KBM-7 (cell line): ENCODE results near the gene FBF1.
A peak's percentile ranks its signal among the peaks of the same experiment; 100 is the strongest.
"Not testable (repeated sequence)": the region's sequence is repeated elsewhere in the genome, so short reads cannot be mapped to it uniquely, and the experiment has no call there.

Experiments
- DNase-seq: peaks from one replicate; pipeline ENCODE4 v3.0.0-alpha.2; 2015
- in situ Hi-C: fragments of 300-500 bp; cut with MboI; formaldehyde crosslinking; loops from 2 replicates; pipeline ENCODE4 v1.14.3; 2020; ENCODE audit warnings: low sequenced_read_pairs, low pct_unique_long_range_greater_than_20kb, mixed read lengths

Gene FBF1

DNA sequence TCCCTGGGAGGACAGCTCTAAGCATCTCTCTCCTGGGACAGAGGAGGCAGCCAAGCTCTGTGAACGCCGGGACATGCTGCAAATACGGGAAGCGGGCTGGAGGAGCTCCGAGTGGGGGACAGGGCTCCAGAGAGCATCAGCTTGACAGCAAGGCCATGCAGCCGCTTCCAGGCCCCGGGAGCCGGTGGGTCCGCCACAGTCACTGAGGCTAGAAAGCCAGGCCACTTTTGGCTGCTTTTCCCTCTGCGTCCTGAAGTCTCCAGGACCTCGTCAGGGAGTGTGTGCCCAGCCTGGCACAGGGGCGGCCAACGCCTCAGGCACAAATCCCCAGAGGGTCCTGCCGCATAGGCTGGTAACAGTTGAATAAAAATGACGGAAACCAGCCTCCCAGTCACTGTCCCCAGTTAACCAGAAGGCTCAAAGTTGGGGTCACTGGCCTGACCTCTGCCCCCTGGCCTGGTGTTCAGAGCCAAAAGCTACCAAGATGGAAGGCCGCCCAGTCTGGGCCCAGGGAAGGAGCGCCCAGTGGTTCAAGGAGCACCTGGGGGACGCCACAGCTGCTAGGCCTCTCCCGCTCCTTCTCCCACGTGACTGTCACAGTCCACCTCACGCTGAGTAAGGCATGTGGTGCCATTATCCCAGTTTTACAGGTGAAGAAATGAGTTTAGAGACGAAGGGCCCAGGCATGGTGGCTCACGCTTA, 40.9 kb downstream of the FBF1 start:
- in situ Hi-C loops = no loop called here

DNA sequence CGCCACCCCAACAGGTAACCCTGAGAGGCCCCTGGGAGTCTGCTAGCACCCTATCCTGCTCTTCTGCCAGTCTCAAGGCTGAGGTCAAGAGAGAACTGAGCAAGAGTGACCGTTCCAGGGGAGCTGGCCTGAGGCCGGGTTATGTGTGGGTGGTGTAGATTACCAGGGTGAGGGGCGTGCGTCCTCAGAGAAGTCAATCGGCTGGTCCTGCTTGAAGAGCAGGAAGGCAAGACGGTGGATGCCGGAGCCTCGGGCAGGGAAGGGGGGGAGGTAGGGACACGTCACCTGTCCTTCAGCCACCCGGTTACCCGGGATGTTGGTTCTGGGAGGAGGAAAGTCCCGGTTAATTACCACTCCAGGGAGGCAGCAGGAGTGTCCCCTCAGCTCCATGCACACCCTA, 41.5 kb downstream of the FBF1 start:
- DNase-seq = no peak
- in situ Hi-C loops = no loop called here

More for the DNA sequence above, 40.9 kb downstream of the FBF1 start:
- no peak for DNase-seq

DNA sequence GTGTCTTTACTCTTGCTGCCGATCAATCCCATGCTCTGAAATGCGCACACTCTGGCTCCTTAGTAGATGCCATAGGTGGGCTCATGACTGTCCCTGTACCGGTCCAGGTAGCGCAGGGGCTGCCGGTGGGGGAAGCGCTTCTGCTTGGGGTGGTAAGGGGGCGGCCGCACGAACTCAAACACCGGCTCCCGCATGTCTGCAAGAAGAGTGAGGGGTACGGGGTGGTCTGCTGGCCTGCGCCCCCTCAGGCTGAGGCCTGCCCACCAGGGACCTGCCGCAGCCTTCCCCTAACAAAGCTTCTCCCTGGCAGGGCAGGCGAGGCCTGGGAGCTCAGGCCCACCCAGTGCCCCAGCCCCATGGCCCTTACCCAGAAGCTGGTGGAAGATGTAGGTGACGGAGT, 42.1 kb downstream of the FBF1 start:
- no peak for DNase-seq
- in situ Hi-C loops = no loop called here

DNA sequence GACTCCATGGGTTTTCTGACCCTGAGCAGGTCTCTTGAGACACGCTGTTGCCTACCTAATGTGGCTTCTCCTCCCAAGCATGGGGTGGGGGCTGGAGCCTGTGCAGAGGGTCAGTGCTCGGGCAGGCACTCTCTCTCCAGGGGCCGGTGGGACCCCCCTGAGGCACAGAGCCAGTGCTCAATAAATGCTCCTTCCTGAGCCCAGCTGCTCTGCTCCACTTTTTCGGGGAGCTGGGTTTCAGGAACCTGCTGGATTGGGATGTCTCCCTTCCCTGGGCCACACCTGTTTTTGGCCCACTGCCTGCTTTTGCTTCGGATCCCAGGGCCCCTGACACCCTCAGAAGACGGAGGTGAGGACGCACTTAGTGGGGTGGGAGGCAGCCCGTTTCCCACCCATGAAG, 42.8 kb downstream of the FBF1 start:
- in situ Hi-C loops = no loop called here
- DNase-seq = no peak

DNA sequence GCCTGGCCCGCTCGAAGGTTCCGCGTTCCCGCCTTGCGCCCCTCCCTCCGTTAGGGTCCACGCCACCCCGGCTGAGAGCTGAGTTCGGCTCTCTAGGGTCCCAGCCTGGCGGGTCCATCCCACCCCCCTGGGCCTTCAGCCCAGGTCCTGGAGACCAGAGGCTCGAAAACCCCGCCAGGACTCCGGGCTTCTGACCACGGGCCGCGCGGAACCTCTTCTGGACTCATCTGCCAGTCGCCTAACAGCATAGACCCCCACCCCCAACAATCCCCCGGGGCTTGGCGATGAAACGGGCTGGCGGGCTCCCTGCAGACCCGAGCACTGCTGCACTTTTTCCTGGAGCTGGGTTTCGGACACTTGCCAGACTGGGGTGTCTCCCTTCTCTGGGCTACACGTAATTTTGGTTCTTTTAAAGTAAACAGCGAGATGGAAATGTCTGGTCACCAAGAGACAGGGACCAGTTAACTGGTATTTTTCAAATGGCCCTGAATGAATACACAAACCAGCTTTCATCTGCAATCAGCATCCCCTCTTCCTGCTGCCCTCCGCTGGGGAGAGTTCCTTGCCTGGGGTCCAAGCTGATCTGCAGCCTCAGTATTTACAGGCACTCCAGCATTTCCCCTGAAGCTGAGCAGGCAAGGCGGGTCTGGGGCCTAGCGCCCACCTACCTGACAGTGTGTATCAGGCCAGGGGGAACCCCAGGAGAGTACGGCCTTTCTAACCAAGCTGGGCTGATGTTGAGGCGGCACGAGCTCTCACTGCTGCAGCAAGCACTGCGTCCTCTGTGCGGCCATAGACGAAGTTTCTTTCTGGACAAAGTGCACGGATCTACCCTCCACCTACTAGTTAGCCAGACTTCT, 43.5 kb downstream of the FBF1 start:
- DNase-seq = no peak
- in situ Hi-C loops = no loop called here

DNA sequence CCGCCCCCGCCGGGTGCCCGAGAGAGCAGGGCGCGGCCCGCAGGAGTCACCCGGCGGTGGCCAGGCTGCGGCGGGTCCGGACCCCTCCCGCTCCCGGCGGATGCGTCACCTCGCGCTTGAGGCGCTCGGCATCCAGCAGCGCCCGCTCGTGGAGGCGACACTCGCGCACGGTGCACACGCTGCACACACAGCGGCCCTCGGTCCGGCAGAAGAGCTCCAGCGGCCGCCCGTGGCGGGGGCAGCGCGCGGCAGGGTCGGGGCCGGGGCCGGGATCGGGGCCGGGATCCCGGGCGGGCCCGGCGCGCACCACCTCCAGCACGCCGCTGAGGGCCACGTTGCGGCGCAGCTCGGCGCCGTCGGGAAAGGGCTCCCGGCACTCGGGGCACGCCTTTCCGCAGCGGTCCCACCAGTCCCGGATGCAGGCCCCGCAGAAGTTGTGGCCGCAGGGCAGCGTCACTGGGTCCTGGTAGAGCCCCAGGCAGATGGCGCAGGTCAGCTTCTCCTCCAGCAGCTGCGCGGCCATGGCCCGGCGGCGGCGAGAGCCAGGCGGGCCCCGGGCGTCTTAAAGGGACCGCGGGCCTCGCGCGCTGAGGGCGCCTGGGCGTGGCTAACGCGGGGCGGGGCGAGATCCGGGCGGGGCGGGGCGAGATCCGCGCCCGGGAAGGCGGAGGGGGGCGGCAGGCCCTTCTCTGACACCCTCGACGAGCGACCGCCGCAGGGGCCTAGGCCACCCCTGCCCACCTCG, 44.3 kb downstream of the FBF1 start, which contains the start of gene TRIM65:
TSS of gene TRIM65 (minus strand) at position 537 of the 745 bp plus-strand sequence. CDS start at position 523, 14 bp downstream.
- in situ Hi-C loops = no loop called here

DNA sequence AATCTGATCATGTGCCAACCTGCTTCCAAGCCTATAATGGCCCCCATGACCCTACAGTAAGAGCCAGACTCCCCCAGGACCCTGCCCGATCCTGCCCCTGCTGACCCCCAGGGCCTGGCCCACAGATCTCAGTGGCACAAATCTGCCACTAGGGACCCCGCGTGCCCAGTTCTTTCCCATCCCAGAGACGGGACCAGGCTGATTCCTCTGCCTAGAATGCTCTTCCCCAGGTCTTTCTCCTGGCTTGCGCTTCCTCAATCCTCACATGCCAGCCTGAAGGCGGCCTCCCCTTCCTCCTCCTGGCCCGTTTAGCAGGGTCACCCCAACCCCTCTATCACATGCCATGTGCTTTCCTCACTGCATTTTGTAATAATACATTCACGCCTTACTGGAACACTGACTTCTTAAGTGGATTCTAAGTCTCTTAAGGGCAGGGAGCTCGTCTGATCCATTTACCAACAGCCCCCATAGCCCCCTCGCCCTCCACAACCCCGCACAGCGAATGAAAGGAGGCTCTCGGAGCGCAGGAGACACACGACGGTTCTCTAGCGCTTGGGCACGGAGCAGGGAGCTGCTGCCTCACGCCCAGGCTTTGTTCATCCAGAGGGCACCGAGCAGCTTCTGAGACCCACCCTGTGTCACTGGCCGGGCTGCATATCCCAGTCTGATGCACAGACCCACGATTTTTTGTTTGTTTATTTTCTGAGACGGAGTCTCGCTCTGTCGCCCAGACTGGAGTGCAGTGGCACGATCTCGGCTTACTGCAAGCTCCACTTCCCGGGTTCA, 45.3 kb downstream of the FBF1 start:
- in situ Hi-C loops = no loop called here
- peak; percentile 44 for DNase-seq

More for the DNA sequence above, 44.3 kb downstream of the FBF1 start, which contains the start of gene TRIM65:
- DNase-seq = peak; percentile 72

DNA sequence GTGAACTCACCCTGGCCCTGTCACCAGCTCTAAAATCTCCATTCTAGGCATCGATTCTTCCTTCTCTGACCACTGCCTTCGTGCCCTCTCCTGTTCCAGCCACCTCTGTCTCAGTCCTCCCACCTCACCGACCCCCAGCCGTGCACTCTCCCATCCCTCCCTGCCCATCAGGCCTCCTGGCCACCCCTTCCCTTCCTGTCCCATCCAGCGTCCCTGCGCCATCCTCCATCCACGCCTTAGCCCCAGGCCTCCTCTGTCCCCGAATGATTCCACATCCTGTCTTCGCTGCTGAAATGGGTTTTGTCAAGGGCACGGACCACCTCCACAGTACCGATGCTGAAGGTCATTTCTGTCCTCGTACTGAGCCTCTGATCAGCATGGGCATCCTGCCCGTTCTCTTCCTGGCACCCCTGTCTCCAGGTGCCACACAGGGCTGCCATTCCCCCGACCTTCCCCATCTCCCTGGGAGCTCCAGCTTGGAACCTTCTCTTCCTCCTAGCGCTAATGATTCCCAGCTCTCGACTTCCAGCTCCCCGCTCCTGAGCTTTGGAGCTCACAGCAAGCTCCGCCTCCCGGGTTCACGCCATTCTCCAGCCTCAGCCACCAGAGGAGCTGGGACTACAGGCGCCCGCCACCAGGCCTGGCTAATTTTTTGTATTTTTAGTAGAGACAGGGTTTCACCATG, 46.7 kb downstream of the FBF1 start:
- in situ Hi-C loops = no loop called here
- no peak for DNase-seq

DNA sequence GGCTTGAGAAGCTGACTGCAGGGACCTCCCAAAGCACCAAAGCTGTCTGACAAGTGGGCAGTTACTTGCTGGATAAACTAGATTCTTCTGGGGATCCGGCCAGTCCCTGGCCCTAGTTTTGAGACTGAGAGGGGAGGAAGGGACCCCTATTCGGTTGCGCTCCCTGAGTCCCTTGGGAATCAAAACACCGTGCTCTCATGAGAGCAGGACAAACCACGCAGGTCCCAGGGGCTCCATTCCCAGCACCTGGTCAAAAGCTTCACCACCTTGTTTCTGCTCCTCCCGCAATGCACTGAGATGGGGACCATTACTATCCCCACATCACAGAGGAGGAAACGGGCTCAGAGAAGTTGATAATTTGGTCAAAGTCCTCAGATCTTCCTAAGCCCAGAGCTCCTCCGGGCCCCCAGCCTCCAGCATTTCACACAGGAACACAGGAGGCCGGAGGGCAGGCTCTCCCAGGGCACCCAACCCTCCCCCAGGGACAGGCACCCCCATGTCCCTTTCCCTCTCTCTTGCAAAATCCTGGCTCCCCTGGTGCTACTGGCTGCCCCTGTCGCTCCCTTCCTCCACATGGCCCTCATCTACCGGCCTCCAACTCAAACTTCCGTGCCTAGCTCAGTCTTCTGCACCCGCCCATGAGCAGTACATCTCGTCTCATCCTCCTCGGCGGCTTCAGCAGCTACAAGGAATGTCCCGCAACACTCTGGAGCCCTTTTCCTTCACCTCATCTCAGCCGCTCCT, 47.4 kb downstream of the FBF1 start:
- DNase-seq = no peak
- in situ Hi-C loops = no loop called here

DNA sequence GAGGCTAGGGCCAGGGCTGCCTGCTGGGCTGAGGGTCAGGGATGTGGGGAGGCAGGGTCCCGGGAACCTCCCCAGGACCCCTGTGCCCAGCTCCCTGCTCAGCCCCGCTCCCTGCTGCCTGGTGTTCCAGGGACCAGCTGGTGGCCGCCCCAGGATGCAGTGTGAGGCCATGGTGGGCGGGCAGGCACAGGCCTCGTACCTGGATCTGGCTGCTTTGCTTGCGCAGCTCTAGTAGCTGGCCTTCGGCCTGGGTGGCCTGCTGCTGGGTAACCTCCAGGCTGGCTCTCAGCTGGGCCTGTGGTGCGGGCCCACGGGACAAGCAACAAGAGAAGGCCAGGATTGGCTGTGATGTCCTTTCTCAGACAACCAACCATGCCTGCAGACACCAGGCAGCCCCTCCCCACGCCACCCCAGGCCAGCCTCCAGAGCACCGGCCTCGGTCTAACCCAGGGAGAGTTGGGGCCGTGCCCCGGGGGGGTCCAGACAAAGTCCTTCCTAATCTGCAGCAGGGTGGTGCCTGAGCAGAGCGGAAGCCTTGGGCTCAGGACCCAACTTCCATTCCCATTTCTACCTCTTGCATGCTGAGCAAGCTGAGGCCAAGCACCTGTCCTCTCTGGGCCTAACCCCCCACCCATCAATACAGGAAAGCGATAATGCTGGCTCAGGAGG, 48.2 kb downstream of the FBF1 start:
- DNase-seq = no peak
- in situ Hi-C loops = no loop called here

DNA sequence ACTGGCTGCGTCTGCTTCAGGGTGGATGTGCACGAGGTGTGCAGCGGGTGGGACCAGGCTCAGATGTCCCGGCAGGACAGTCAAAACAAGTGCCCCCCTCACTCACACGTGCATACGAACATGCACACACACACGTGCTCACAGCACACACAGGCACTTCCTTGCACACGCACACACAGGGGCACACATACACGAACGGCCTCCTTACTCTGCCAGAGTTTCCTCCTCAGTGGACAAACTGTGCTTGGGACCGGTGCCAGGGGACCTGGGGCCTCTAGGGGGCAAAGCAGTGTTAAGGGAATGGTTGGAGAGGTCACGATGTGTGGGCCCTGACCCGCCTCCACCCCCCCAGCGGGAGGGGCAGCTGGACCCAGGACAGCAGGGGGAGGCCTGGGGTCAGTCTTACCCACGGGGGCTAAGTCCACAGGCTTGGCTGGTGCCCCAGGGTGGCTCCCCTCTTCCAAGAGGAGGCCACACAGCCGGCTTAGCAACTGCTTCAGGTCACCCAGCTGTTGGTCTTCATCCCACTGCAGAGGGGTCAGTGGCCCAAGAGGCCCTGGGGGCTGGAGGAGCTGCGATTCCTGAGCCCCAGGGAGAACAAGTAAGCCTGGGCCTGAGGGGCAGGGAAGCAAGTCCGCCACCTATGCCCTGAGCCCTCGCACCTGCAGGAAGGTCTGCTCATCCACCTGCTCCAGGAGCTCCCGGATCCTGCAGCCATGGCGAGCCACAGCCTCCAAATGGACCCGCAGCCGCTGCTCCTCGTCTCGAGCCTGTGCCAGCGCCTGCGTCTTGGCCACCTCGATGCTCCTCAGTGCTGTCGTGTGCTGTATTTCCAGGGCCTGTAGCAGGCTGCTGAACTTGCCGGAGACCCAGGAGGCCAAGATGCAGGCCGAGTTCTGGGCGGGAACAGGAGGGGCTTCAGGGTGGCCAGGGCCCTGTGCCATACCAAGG, 49.0 kb downstream of the FBF1 start:
- in situ Hi-C loops = no loop called here
- no peak for DNase-seq

DNA sequence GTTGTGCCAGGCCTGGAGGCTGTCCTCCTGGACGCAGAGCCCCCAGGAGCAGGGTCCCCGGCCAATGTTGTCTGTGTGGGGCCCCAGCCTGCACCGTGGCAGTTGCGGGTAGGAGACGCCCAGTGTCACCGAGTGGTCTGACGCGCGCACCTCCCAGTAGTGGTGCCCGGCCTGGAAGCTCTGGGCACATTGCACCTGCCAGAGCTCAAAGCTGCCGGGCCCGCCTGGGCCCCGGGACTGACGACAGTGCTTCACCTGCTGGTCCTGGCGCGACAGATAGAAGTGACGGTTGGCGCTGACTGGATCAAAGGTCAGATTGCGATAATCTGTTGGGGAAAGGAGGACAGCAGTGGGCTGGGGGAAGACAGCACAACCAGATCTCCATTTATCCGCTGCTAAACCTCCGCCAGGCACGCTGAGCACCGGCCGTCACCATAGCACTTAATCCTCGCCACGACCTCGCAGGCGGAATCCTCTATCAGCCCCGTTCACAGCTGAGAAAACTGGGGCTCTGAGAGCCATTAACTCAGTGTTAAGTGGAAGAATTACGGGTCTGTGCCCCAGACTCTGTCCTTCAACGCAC, 49.7 kb downstream of the FBF1 start:
- DNase-seq = no peak
- in situ Hi-C loops = no loop called here

DNA sequence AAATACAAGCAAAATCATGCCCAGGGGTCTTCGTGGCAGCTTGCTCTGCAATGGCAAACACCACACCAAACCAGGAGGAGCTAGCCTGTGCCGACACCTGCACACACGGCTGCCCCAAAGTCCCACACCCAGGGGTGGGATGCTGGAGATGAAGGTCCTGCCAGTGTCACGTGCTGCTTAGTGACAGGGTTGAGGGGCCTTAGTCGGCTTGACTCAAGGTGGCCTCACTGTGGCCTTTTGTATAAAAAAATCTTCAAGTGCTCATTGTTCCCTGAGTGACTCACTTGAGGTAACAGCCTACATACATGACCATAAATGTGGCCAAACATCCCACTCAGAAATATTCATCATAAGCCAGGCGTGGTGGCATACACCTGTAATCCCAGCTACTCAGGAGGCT, 51.4 kb downstream of the FBF1 start:
- in situ Hi-C loops = no loop called here
- peak; percentile 25 for DNase-seq

DNA sequence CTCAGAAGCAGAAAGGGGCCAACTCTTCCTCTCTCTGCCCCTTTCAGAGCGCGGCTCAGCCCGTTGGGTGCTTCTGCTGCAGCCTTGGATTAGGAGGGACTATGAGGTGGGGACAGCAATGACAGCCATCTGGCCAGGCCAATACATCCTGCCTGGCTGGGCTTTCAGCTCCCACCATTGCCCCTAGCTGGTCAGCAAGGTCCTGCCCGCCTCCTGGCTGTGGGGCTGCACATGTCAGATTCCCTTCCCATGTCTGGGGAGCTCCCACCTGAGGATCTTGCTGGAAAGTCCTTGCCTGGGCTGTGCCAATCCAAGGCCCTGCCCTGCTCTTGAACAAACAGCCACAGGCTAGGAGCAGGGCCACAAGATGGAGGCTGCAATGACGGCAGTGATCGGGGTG, 52.4 kb downstream of the FBF1 start:
- in situ Hi-C loops = no loop called here
- DNase-seq = no peak

DNA sequence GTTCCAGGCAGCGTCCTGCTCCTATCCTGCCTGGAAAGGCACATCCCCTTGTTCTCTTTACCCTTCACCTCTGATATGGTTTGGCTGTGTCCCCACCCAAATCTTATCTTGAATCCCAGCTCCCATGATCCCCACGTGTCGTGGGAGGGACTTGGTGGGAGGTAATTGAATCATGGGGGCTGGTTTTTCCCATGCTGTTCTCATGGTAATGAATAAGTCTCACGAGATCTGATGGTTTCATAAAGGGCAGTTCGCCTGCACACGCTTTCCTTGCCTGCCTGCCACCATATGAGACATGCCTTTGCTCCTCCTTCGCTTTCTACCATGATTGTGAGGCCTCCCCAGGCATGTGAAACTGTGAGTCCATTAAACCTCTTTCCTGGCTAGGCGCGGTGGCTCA, 55.0 kb downstream of the FBF1 start:
- in situ Hi-C loops = not testable (repeated sequence)

DNA sequence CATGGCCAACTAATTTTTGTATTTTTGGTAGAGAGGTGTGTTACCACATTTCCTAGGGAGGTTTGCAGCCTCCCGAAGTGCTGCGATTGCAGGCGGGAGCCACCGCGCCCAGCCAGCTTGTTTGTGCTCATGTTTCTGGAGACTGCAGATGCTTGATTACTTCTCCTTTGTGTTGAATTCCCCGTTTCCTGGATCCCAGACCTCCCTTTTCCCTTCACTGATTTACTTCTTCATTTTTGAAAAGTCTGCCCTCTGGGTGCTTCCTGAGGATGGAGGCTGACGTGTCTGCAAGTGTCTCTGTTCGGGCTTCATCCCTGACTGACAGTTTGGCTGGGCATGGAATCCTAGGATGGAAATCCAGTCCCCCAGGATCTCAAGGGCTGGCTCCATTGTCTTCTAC, 55.4 kb downstream of the FBF1 start:
- in situ Hi-C loops = no loop called here
- DNase-seq = peak; percentile 83

More for the DNA sequence above, 55.0 kb downstream of the FBF1 start:
- not testable (repeated sequence) for DNase-seq
